ENCODE data around the gene MRGPRX4.

GRCh38 chr11:18221274-18221876, 48.7 kb downstream of the MRGPRX4 start:
- TF ChIP-seq RAD21 (IDR thresholded peaks at IDR 0.05; ENCODE audit: low read depth) (no peak), NFIC (IDR thresholded peaks at IDR 0.05) (no peak), CEBPB (IDR thresholded peaks at IDR 0.05) (no peak), CREB1 (IDR thresholded peaks at IDR 0.05; ENCODE audit: low read depth) (no peak), TEAD4 (IDR thresholded peaks at IDR 0.05) (no peak), MAX (IDR thresholded peaks at IDR 0.05) (no peak), ZBTB7A (IDR thresholded peaks at IDR 0.05; ENCODE audit: low read depth) (no peak), EP300 (IDR thresholded peaks at IDR 0.05; ENCODE audit: borderline replicate concordance) (no peak), TAF1 (IDR thresholded peaks at IDR 0.05; ENCODE audit: low read depth) (no peak), USF1 (IDR thresholded peaks at IDR 0.05) (no peak)
